GM18867 (cell line): ENCODE measurements around the gene RGMA.

Experiments used
- ATAC-seq: cut with Tn5 transposase; IDR thresholded peaks from one replicate; pipeline ENCODE4 v1.9.1; 2021; ENCODE audit warnings: mild to moderate bottlenecking, moderate library complexity; ENCODE audit not compliant: unreplicated experiment

RGMA gene, protein sequence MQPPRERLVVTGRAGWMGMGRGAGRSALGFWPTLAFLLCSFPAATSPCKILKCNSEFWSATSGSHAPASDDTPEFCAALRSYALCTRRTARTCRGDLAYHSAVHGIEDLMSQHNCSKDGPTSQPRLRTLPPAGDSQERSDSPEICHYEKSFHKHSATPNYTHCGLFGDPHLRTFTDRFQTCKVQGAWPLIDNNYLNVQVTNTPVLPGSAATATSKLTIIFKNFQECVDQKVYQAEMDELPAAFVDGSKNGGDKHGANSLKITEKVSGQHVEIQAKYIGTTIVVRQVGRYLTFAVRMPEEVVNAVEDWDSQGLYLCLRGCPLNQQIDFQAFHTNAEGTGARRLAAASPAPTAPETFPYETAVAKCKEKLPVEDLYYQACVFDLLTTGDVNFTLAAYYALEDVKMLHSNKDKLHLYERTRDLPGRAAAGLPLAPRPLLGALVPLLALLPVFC

DNA sequence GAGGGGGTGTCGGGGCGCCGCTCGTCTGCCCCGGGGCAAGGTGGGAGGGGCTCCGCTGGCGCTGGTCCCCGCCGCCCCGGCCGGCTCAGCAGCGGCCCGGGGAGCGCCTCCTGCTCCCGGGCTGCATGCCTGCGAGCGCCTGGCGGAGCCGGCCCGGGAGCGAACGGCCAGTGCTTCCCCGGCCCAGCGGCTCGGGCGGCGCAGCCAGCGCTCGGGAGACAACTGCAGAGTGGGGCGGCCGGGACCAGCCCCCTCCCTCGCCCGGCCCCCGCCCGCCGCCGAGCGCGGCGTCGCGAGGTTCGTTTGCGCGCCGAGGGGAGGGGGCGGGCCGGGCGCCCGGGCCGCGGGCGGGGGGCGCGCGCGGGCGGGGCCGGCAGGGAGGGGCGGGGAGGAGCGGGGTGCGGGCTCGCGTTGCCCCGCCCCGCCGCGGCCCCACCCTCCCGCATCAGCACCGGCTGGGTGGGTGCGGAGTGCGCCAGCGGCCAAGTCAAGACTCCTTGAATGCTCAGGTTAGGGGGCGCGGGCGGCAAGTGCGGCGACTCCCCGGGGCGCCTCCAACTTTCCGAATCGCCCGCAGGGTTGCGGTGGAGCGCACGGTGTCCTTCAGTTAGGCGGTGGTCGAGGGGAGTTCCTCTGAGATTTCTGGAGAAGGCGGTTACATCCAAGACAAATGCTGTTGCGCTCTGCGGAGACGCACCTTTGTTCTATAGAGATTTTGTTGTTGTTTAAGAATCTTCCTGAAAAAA lies at the start of gene RGMA:
RGMA (minus strand) TSS at position 231 of the 746 bp plus-strand sequence. CDS start 279 bp downstream, outside the sequence.
- ATAC-seq = no peak

DNA sequence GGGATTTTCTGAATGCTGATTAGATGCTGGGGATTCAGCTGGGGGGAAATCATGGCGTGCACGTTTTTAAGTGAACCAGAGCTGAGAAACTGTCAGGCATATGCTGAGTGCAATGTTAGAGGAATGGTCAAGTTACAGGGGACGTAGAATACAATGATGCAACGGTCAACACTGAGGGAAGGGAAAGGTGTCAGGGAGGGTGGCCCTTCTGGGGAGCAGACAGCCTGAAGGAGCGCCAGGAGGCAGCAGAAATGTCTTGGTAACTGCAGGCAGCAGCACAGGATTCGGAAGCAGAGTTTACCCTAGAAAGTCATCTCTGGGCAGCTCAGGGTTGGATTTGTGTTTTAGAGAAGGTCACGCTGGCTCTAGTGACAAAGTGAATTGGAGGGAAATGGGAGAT lies 47.6 kb upstream of the RGMA start:
- ATAC-seq = no peak

DNA sequence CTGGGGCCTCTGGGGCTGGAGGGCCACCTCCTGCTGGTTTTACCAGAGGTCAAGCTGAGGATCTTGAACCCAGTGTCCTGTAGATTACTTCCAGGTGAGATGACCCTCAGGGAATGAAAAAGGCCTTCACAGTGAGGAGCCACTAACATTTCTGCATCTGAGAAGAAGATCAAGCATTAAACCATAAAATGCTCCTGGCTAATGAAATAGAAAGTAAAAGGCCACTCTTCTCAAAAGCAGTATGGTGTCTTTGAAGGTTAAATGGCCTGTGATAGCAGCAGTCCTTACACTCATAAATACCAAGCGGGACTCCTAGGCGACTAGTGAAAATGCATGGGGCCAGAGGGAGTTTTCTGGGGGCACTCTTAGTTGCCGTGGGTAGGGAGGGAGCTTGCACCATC lies 47.0 kb upstream of the RGMA start:
- ATAC-seq = no peak

DNA sequence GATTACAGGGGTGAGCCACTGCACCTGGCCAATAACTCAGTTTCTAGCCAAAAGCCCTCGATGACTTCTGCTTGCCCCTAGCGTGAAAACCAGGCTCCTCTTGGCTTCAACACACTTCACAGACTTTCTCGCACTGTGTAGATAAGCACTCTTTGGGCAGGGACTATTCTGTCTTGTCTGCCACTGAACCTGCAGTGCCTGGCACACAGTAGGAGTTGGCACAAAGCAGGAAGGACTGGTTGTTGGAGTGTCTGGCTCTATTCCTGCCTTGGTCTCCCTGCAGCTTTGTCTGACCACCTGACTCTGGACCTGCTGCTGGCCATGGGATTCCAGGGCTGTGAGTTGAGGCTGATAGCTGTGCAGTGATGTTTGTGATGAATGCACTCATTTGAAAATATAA lies 46.4 kb upstream of the RGMA start:
- ATAC-seq = no peak

DNA sequence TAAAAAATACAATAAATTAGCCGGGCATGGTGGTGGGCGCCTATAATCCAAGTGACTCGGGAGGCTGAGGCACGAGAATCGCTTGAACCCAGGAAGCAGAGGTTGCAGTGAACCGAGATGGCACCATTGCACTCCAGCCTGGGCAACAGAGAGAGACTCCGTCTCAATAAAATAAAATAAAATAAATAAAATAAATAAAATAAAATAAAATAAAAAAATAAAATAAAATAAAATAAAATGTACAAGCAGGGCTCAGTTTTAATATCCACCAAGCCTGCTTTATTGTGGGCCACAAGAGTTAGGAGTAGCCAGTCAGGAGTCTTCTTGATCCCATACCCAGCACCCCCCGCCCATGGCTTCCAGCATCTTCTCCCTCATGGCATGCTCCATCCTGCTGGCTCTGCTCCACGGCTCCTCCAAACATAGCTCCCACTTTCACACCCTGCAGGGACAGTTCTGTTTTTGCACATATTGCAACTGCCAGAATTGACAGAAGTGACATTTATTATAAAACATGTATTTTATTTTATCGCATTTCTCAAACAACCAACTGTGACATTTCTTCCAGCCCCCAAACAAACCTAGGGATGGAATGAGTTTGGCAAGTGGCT lies 42.6 kb upstream of the RGMA start:
- no peak for ATAC-seq

DNA sequence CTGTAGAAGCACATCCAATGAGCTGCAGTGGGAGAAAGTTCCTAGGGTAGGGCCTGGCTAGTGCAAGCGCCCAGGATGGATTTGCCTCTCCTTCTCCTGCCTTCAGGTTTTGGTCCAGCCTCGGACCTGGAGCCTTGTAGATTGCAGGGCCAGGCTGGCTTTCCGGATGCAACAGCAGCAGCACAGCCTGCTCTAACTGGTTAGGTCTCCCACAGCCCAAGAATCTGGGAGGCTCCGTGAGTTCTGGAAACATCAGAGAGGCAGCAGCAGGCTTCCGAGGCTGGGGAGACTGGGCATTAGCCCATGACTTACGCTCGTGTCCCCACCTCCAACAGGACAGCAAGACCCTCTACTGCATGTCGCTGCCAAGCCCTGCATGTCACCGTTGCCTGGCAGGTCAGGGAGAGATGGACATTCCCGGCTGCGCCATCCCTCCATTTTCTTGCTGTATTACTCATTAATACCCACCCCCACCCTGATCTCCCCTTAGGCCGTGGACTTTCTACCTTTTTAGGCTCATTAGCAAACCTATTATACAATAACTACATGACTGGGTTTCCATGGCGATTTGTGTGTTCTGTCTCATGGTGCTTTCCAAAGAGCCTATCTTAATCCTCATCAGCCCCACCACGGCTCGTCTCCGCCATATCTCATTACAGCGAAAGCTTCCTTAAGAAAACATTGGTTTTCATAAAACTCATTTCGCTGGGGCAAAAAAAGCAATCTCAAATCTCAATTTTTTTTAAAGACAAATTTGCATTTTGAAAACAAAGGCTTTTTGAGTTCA lies 40.9 kb upstream of the RGMA start:
- no peak for ATAC-seq

DNA sequence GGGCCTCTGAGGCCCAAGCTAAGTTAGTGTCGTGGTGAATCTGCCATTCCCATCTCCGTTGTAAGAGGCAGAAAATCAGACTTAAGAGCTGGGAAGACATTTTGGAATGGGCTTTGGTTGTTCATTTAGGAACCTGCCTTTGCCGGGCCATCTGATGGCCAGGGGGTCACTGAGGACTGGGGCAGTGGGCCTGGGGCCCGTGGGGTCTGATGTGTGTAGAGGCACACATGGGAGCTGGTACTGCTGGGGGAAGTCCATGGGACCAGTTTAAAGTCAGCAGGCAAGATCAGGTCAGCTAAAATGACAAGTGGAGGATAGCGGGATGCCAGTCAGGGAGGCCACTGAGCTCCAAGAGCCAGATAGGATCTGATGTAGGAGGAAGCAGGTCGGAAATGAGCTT lies 38.3 kb upstream of the RGMA start:
- no peak for ATAC-seq

DNA sequence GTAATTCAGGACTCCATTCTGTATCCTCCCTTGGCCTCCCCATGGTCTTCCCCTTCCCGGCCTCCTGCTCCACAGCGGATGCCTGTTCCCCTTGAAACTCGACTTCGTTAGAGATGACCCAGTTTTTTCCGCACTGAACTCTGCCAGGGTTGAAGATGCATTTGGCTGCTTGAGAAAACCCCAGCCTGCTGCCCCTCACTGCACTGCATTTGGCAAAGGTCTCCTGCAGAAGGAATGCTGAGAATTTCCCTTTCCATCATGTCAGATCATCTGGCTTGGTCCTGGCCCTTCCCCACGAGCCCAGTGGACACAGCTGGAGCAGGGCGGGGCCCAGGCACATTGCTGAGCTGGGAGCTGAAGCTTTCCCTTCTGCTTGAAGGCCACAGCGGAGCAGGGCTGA lies 37.6 kb upstream of the RGMA start:
- ATAC-seq = no peak

DNA sequence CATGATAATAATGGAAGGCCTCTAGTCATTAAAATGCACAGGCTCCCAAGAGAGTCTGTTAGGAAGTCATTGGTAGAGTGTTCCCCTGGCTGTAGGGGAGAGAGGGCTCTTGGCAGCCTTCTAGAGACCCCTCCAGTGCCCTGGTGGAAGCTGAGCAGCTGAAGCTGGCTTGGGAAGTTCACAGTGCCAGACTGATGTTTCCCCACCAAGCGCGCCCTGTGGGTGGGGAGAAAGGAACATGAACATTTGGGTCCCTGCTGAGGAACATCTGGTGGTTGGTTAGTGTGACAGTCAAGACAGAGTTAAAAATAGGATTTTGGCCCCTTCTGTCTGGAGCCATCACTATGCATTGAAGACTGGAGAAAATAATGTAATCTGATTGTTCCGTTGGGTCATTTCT lies 37.1 kb upstream of the RGMA start:
- no peak for ATAC-seq

DNA sequence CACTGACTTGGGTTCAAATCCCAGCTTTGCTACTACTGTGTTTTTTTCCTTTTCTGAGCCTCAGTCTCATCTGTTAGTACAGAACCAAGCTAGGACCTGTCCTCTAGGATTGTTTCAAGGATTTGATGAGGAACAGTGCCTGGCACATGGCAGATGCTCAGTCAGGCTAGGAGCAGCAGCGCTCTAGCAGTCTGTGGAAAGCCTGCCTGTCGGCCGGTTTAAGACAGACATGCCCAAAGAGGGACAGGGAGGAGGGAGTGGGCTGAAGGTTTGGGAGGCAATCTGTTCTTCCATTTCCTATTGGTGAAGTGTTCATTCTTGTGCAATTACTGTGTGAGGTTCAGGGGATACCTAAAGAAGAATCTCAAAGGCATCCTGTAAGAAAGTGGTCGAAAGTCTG lies 35.1 kb upstream of the RGMA start:
- ATAC-seq = no peak

DNA sequence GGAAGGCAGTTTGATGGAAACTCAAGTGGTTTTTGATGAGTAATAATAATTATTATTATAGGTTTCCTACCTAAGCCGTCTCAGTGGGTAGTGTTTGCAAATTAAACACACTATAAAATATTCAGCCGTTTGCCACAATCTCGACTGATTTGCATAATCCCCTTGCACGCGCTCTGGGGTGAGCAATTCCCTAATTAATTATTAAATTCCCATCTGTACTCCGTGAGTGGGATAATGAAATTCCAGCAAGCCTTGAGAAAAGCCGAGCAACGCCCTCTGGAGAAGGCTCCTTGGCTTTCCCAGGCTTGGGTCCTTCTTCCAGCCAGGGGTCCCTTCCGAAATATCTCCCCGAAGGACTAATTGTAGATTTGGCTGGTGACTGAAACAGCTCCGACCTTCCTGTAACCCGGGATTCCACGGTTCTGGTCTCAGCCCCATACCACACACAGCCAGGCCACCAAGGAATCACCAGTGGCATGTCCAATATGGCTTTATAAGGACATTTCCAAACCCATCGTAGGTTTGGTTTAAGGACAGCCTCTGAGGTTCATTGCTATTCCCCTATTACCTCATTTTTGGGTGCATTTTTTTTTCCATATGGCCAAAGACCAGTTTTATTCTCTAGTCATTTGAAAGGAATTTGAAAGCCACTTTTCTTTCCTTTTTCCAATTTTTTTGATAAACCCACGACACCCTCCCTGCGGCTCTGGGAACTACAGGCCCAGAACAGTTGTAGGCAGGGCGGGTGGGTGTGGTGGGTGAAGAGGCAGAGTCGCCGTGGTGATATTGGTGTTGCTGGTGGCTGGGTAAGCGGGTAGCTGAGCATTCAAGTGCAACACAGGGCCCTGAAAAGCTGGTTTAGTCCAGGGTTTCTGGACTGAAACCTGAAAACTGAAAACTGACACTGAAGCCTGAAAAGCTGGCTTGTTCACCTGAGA lies 33.2 kb upstream of the RGMA start:
- peak; percentile 64 for ATAC-seq

DNA sequence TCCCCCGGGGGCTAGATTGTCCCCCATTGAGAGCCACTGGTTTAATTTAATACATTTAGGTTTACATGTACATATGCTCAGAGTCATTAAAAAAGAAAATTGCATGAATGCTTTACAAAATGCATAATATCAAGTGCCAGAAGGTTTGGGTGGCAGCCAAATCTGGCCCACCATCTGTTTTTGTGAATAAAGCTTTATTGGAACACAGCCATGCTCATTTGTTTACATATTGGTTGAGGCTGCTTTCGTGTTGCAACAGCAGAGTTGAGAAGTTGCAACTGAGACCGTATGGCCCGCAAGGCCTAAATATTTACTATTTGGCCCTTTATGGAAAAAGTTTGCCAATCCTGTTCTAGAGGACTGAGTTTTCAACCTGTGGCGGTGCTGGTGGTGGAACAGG lies 32.1 kb upstream of the RGMA start:
- ATAC-seq = no peak

DNA sequence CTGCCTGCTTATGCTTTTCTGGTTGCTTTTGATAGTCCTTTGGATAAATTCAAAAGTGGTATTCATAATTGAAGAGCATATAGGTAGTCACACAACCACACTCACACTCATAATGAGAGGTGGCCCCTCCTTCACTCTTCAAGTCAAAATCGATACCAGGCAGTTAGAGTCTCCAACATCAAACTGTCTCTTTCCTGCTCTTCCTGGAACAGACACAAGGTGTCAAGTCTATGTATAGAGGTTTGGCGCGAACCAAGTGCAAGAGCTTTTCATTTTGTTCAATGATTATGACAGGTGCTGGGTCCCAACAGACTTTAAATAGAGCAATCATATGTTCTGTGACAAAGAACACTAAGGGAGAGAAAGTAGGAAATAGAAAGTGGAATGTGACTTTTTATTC lies 29.9 kb upstream of the RGMA start:
- no peak for ATAC-seq

DNA sequence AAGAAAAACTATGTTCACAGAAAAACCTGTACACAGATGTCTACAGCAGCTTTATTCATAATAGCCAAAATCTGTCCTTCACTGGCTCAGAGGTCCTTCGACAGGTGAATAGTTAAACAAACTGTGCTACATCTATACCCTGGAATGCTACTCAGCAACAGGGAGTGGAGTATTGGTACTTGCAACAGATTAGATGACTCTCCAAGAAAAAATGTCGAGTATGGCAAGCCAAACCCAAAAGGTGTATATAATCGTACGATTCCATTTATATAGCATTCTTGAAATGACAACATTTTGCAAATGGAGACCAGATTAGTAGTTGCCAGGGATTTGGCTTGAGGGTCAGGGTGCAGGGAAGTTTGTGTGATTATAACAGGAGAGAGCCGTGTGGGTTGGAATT lies 22.4 kb upstream of the RGMA start:
- ATAC-seq = no peak

DNA sequence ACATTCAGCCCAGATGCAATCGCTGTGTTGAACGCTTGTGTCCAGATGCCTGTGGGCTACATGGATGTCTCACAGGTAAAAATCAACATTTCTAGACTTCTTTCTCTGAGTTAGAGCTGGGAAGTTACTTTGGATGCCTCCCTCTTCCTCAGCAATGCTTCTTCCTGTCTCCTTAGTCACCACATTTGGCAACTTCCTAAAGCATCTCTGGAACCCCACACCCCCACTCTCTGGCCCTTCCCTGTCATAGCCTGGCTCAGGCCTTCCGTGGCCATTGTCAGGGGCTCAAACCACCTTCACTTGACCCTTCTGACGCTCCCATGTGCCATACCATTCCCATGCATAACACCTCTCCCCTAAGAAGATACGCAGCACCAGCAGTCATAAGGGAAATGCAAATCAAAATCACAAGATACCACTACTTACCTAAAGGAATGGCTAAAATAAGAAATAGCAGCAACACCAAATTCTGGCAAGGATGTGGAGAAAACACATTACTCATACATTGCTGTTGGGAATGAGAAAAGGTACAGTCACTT lies 21.6 kb upstream of the RGMA start:
- ATAC-seq = no peak

DNA sequence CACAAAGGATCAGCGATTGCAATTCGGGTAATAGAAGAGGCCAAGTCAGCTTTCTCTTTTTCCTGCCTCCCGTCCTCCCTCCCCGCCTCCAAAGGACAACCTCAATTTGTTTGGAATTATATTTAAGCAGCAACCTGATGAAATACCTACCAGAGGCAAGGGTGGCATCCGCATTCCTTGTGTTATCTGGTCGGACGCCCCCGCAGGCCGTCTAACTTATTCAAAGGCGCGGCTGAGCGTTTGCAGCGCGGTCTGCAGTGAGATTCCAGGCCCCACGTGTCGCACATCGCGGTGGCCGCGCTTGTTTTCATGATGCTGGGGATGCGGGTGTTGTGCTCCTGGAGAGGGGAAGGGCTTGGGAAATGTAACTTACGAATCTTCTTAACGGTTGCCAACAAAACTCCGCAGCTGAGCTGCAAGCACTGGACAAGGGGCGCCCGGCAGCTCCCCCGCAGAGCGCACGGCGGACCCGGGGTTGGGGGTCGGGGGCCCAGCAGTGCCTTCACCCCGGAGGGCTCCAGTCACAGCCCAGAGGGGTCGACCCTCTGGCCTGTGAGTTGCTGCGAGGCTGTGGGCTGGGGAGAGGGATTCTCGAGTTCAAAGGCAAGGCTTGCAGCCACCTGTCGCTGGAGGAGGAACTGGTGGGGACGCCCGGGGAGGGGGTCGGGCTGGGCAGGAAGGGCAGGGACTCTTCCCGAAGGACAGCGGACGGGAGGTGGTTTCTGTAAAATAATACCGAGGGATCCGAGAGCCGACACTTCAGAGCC lies 20.5 kb upstream of the RGMA start:
- ATAC-seq = no peak

DNA sequence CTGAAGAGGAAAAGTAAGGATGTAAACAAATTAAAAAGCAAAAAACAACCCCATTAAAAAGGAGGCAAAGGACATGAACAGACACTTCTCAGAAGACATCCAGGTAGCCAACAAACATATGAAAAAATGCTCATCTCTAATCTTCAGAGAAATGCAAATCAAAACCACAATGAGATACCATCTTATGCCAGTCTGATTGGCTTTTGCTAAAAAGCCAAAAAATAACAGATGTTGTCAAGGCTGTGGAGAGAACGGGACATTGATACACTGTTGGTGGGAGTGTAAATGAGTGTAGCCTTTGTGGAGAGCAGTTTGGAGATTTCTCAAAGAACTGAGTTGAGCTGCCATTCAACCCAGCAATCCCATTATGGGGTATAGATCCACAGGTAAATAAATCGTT lies 18.6 kb upstream of the RGMA start:
- no peak for ATAC-seq

DNA sequence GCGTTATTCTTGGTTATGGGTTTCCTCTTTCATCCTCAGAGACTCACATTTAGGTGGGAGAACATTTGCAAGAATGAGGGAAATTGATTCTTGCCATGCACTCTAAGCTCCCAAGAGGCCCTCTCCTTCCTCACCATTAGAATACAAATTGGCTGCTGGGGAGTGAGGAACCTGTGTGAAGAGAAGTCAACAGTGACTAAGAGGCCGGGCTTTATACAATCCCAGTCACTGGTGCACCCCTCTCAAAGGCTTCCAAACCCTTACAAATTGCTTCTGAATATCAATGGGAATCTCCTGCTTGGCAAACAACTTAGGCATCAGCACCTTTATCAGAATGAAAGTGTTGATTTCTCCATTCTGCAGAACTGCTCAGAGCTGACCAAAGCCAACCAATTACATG lies 16.5 kb upstream of the RGMA start:
- ATAC-seq = no peak

DNA sequence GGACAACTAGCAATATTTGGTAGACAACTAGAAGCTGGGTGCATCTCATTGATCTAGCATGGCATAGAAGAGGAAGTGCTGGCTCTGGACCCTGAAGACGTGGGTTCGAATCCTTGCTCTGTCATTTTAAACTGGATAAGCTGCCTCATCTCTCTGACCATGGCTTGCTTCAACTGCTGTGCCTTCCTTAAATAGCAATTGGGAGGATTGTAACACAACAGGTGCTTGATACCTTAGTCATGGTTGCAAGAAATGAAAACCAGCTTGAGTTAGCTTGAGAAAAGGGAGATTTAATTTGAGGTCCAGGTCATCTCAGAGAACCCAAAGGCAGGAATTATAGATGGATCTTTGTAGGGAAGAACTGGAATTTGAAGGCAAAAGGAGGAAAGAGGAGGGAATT lies 14.8 kb upstream of the RGMA start:
- no peak for ATAC-seq
